ENCODE measurements around the gene TMEM196.

- TF ChIP-seq POLR2AphosphoS5 (IDR thresholded peaks at IDR 0.05; ENCODE audit: borderline replicate concordance, low read depth, low read length) (no peak), EZH2 (IDR thresholded peaks at IDR 0.05) (no peak)
Measured at GRCh38 chr7:19675816-19676215, 97.6 kb downstream of the TMEM196 start.
